Measurements from ENCODE around the gene CCDC71.

The CCDC71 gene

GRCh38 chr3:49182682-49183081 lies 16.6 kb upstream of the CCDC71 start:
- no peak overlapping the region for H2AFZ ChIP-seq
- no peaks in the 10 kb centered on the region for H3K4me1 ChIP-seq
- H3K4me3 ChIP-seq (ENCODE audit: low read depth, low read length): no peak overlapping the region
- no peak for TF ChIP-seq CTCF (IDR thresholded peaks at IDR 0.05)
- no peak overlapping the region for H3K9ac ChIP-seq
- H3K27me3 ChIP-seq (ENCODE audit: control insufficient read depth, insufficient read depth, low read length): no peaks in the 10 kb centered on the region
- no peak overlapping the region for H3K4me2 ChIP-seq (ENCODE audit: low read length)
- H3K27ac ChIP-seq: no peak overlapping the region
- H3K9me3 ChIP-seq (ENCODE audit: control insufficient read depth, low read length): no peaks in the 10 kb centered on the region
- H3K36me3 ChIP-seq (ENCODE audit: control insufficient read depth, insufficient read depth, low read length): no peaks in the 10 kb centered on the region
- no peaks in the 10 kb centered on the region for H3K79me2 ChIP-seq

DNA sequence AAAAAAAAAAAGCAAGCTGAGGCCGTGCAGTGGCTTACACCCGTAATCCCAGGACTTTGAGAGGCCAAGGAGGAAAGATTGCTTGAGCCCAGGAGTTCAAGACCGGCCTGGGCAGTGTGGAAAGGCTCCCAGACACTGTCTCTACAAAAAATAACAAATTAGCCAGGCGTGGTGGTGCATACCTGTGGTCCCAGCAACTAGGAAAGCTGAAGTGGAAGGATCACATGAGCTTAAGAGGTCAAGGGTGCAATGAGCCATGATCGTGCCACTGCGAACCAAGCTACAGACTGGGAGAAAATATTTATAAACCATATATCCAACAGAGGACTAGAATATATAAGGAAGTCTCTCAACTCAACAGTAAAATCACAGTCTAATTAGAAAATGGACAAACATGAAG lies 15.2 kb upstream of the CCDC71 start:
- no peaks in the 10 kb centered on the region for H3K27me3 ChIP-seq (ENCODE audit: control insufficient read depth, insufficient read depth, low read length)
- H2AFZ ChIP-seq: no peak overlapping the region
- no peaks in the 10 kb centered on the region for H3K9me3 ChIP-seq (ENCODE audit: control insufficient read depth, low read length)
- H3K4me2 ChIP-seq (ENCODE audit: low read length): no peak overlapping the region
- no peak for TF ChIP-seq CTCF (IDR thresholded peaks at IDR 0.05)
- no peaks in the 10 kb centered on the region for H3K79me2 ChIP-seq
- H3K36me3 ChIP-seq (ENCODE audit: control insufficient read depth, insufficient read depth, low read length): no peaks in the 10 kb centered on the region
- H3K4me1 ChIP-seq: no peaks in the 10 kb centered on the region
- H3K27ac ChIP-seq: no peak overlapping the region
- H3K4me3 ChIP-seq (ENCODE audit: low read depth, low read length): no peak overlapping the region
- H3K9ac ChIP-seq: no peak overlapping the region

GRCh38 chr3:49180116-49180515 lies 14.0 kb upstream of the CCDC71 start:
- Histone ChIP-seq H3K27me3 (ENCODE audit: control insufficient read depth, insufficient read depth, low read length) (no peaks in the 10 kb centered on the region), H3K79me2 (no peaks in the 10 kb centered on the region), H3K27ac (no peak overlapping the region), H3K4me3 (ENCODE audit: low read depth, low read length) (no peak overlapping the region), H3K4me1 (no peaks in the 10 kb centered on the region), H2AFZ (no peak overlapping the region), H3K9ac (no peak overlapping the region), H3K36me3 (ENCODE audit: control insufficient read depth, insufficient read depth, low read length) (no peaks in the 10 kb centered on the region), H3K4me2 (ENCODE audit: low read length) (no peak overlapping the region), H3K9me3 (ENCODE audit: control insufficient read depth, low read length) (no peaks in the 10 kb centered on the region)
- no peak for TF ChIP-seq CTCF (IDR thresholded peaks at IDR 0.05)

- Histone ChIP-seq H3K36me3 (ENCODE audit: control insufficient read depth, insufficient read depth, low read length) (no peaks in the 10 kb centered on the region), H2AFZ (no peak overlapping the region)
These were observed 10.9 kb upstream of the CCDC71 start for GRCh38 chr3:49177073-49177472.

More at GRCh38 chr3:49177073-49177472, 10.9 kb upstream of the CCDC71 start:
- no peak for TF ChIP-seq CTCF (IDR thresholded peaks at IDR 0.05)
- no peaks in the 10 kb centered on the region for H3K27me3 ChIP-seq (ENCODE audit: control insufficient read depth, insufficient read depth, low read length)
- no peak overlapping the region for H3K9ac ChIP-seq
- no peaks in the 10 kb centered on the region for H3K9me3 ChIP-seq (ENCODE audit: control insufficient read depth, low read length)
- H3K4me1 ChIP-seq: peaks cover 11% of the 10 kb centered on the region
- no peak overlapping the region for H3K27ac ChIP-seq
- H3K79me2 ChIP-seq: no peaks in the 10 kb centered on the region
- no peak overlapping the region for H3K4me2 ChIP-seq (ENCODE audit: low read length)
- no peak overlapping the region for H3K4me3 ChIP-seq (ENCODE audit: low read depth, low read length)

Measured in parathyroid adenoma (tissue), 2 donors.